ENCODE measurements around the gene TMEM163.
A peak's percentile ranks its signal among the peaks of the same experiment; 100 is the strongest.

TMEM163 gene

GRCh38 chr2:134413912-134414311 lies 304.9 kb downstream of the TMEM163 start:
- Mint-ChIP-seq H3K27ac (no peak overlapping the region), H3K27me3 (no peaks in the 10 kb centered on the region), H3K4me1 (ENCODE audit: low read depth) (peaks cover 23% of the 10 kb centered on the region), H3K36me3 (peaks cover 4% of the 10 kb centered on the region), H3K9me3 (ENCODE audit: low read depth) (no peaks in the 10 kb centered on the region), H3K4me3 (no peak overlapping the region)

- Mint-ChIP-seq H3K4me3 (no peak overlapping the region), H3K27me3 (no peaks in the 10 kb centered on the region), H3K9me3 (ENCODE audit: low read depth) (no peaks in the 10 kb centered on the region), H3K36me3 (peaks cover 4% of the 10 kb centered on the region), H3K4me1 (ENCODE audit: low read depth) (peaks cover 25% of the 10 kb centered on the region), H3K27ac (no peak overlapping the region)
Observed at GRCh38 chr2:134413430-134413829, 305.4 kb downstream of the TMEM163 start.

GRCh38 chr2:134412639-134412999 lies 306.2 kb downstream of the TMEM163 start:
- Mint-ChIP-seq H3K36me3 (peaks cover 4% of the 10 kb centered on the region), H3K4me3 (no peak overlapping the region), H3K27me3 (no peaks in the 10 kb centered on the region), H3K27ac (no peak overlapping the region), H3K9me3 (ENCODE audit: low read depth) (no peaks in the 10 kb centered on the region), H3K4me1 (ENCODE audit: low read depth) (peaks cover 31% of the 10 kb centered on the region)

GRCh38 chr2:134411828-134412638 lies 306.8 kb downstream of the TMEM163 start:
- Mint-ChIP-seq H3K36me3 (peaks cover 2% of the 10 kb centered on the region), H3K27ac (peak overlapping the region; percentile 54), H3K9me3 (ENCODE audit: low read depth) (no peaks in the 10 kb centered on the region), H3K27me3 (no peaks in the 10 kb centered on the region), H3K4me1 (ENCODE audit: low read depth) (peaks cover 36% of the 10 kb centered on the region), H3K4me3 (no peak overlapping the region)

- H3K27me3 Mint-ChIP-seq: no peaks in the 10 kb centered on the region
- no peak overlapping the region for H3K4me3 Mint-ChIP-seq
- peaks cover 38% of the 10 kb centered on the region for H3K4me1 Mint-ChIP-seq (ENCODE audit: low read depth)
- H3K36me3 Mint-ChIP-seq: peaks cover 2% of the 10 kb centered on the region
- peak overlapping the region; percentile 54 for H3K27ac Mint-ChIP-seq
- H3K9me3 Mint-ChIP-seq (ENCODE audit: low read depth): no peaks in the 10 kb centered on the region
Observed at GRCh38 chr2:134411279-134411827, 307.4 kb downstream of the TMEM163 start.

GRCh38 chr2:134410831-134411231 lies 308.0 kb downstream of the TMEM163 start:
- no peaks in the 10 kb centered on the region for H3K36me3 Mint-ChIP-seq
- H3K4me3 Mint-ChIP-seq: no peak overlapping the region
- H3K9me3 Mint-ChIP-seq (ENCODE audit: low read depth): no peaks in the 10 kb centered on the region
- peaks cover 39% of the 10 kb centered on the region for H3K4me1 Mint-ChIP-seq (ENCODE audit: low read depth)
- no peak overlapping the region for H3K27ac Mint-ChIP-seq
- no peaks in the 10 kb centered on the region for H3K27me3 Mint-ChIP-seq

GRCh38 chr2:134410006-134410405 lies 308.8 kb downstream of the TMEM163 start:
- Mint-ChIP-seq H3K36me3 (no peaks in the 10 kb centered on the region), H3K27me3 (no peaks in the 10 kb centered on the region), H3K4me1 (ENCODE audit: low read depth) (peaks cover 39% of the 10 kb centered on the region), H3K27ac (no peak overlapping the region), H3K4me3 (no peak overlapping the region), H3K9me3 (ENCODE audit: low read depth) (no peaks in the 10 kb centered on the region)

GRCh38 chr2:134408791-134409190 lies 310.0 kb downstream of the TMEM163 start:
- Mint-ChIP-seq H3K9me3 (ENCODE audit: low read depth) (no peaks in the 10 kb centered on the region), H3K4me1 (ENCODE audit: low read depth) (peaks cover 39% of the 10 kb centered on the region), H3K4me3 (no peak overlapping the region), H3K27ac (no peak overlapping the region), H3K27me3 (no peaks in the 10 kb centered on the region), H3K36me3 (no peaks in the 10 kb centered on the region)

- H3K36me3 Mint-ChIP-seq: peaks cover 3% of the 10 kb centered on the region
- H3K4me1 Mint-ChIP-seq (ENCODE audit: low read depth): peaks cover 39% of the 10 kb centered on the region
- H3K27ac Mint-ChIP-seq: no peak overlapping the region
- H3K4me3 Mint-ChIP-seq: no peak overlapping the region
- H3K9me3 Mint-ChIP-seq (ENCODE audit: low read depth): no peaks in the 10 kb centered on the region
- H3K27me3 Mint-ChIP-seq: no peaks in the 10 kb centered on the region
Observed at GRCh38 chr2:134408386-134408785, 310.4 kb downstream of the TMEM163 start.

- Mint-ChIP-seq H3K36me3 (peaks cover 4% of the 10 kb centered on the region), H3K4me3 (no peak overlapping the region), H3K27me3 (no peaks in the 10 kb centered on the region), H3K27ac (no peak overlapping the region), H3K4me1 (ENCODE audit: low read depth) (peaks cover 39% of the 10 kb centered on the region), H3K9me3 (ENCODE audit: low read depth) (no peaks in the 10 kb centered on the region)
Observed at GRCh38 chr2:134407154-134407890, 311.5 kb downstream of the TMEM163 start.

GRCh38 chr2:134406736-134407135 lies 312.1 kb downstream of the TMEM163 start:
- Mint-ChIP-seq H3K36me3 (peaks cover 4% of the 10 kb centered on the region), H3K27me3 (no peaks in the 10 kb centered on the region), H3K27ac (no peak overlapping the region), H3K9me3 (ENCODE audit: low read depth) (no peaks in the 10 kb centered on the region), H3K4me3 (no peak overlapping the region), H3K4me1 (ENCODE audit: low read depth) (peaks cover 35% of the 10 kb centered on the region)

GRCh38 chr2:134406311-134406710 lies 312.5 kb downstream of the TMEM163 start:
- Mint-ChIP-seq H3K4me1 (ENCODE audit: low read depth) (peaks cover 31% of the 10 kb centered on the region), H3K36me3 (peaks cover 4% of the 10 kb centered on the region), H3K27me3 (no peaks in the 10 kb centered on the region), H3K4me3 (no peak overlapping the region), H3K9me3 (ENCODE audit: low read depth) (no peaks in the 10 kb centered on the region), H3K27ac (no peak overlapping the region)

Measured in activated naive CD8-positive, alpha-beta T cell (primary cell).